HG03460 (cell line): ENCODE results near the gene CASKIN1.

ENCODE experiments used
- ATAC-seq: cut with Tn5 transposase; IDR thresholded peaks from one replicate; pipeline ENCODE4 v1.9.1; 2021; ENCODE audit not compliant: unreplicated experiment

The CASKIN1 gene

DNA sequence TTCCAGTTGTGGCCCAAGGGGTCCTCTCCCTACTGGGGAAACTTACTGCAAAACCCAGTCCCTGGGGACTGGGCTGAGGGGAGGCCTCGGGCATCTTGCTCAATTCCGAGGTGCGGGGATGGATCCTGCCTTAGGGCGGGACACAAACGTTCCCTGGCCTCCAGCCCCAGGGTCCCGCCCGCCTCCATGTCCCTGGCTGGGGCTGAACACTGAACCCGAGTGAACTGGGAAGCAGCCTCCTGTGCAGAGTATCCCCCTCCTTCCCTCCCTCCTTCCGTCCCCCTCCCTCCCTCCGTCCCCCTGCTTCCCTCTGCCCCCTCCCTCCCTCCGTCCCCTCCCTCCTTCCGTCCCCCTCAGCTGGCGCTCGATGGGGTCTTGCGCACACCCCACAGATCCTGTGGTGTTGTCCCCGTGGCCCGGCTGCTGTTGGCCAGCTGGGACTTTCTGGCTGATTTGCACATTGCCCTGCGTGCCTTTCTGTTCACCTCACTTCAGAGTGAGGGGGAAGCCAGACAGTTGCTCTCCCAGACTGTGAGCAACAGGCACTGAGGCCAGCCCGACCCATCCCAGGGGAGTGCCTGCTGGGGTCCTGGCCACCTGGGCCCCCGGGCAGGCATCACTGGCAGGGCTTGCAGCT, 35.4 kb downstream of the CASKIN1 start:
- ATAC-seq = no peak

DNA sequence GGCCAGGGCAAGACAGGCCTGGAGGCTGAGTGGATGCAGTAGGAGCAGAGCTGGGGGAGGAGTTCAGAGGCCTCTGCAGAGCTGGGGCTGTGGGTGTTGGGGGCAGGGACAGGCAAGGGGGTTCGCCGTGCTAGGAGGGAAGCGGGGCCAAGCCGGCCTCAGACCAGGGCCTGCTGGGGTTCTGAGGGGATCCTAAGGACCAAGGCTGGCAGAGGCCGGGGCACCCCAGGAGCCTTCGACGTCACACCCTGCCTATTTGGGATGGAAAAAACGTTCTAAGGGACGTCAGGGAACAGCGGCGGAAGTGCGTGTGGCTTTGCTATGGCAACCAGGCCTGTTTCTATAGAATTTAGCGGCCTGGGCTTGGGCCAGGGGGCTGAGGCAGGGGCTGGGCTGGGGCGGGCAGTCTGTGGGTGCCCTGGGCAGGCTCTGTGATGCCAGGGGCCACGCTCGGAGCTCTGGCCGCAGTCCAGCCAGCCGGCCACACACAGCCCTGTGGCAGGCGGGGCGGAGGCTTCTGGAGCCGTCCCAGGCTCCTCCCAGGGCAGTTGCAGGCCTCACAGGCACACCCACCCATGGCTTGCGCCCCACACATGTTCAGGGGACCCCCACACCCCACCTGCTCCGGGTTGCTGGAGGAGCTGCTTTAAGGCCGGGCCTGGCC, 37.1 kb downstream of the CASKIN1 start:
- no peak for ATAC-seq

DNA sequence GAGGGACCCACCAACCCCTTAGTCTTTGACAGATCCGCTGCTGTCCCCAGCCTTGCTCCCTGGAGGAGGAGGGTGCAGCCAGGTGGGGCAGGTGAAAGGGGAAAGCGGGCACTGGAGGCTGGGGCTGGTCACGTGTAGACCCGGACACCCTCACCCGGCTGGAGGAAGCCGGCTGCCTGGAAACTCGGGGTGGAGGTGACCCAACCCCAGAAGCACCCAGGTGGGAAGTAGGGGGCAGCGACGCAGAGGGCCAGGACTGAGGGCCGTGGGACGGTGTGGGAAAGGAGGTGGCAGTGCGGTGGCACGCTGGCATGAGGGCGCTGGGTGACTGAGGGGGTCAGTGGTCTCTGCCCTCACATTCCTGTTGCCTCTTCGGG, 38.2 kb downstream of the CASKIN1 start:
- no peak for ATAC-seq

DNA sequence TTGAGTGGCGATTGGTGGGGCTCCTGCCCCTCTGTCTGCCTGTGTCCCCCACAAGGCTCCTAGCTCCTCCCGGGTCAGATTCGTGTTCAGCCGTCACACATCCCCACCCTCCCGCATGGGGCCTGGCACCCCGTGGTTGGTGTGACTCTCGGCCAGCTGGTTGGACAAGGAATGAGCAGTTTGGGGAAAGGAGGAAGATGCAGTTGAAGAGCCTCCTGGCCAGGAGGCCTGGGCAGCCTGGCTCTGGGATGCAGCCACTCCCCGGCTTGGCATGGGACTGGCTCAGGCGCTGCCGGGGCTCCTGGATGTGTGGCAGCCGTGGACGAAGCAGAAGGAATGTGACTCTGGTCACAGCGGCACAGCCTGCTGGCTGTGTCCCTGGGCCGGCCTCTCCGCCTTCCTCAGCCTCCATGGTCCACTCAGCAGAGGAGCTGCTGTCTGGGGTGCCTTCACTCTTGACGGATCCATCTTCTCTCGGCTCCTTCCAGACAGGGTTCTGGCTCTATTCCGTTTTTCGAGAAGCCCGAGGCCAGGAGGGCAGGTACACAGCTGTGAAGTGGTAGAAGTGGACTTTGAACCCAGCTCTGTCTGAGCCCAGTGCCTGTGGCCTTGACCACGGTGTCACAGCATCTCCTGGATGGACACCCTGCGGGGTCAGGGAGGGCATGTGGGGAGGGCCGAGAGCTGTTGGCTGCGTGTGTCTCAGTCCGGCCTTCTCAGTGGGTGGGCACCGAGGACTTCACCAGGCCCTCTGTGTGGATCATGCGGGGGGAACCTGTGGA, 38.7 kb downstream of the CASKIN1 start:
- ATAC-seq = no peak

DNA sequence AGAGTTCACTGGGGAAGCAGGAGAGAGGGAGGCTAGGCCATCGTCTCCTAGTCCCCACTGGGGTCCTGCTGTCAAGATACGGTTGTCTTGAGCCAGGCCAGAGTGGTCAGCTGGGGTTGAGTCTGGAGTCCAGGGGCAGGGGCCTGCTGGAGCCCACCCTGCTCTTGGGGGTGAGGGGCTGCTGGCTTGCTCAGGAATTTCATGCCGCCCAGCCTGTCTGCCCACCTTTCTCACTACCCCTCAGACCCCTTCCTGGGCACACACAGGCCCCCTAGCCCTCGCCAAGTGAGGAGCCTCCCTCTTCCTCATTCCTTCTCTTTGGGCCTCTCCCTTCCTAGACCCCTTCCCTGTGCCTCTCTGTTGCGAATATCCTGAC, 39.6 kb downstream of the CASKIN1 start:
- ATAC-seq = no peak

DNA sequence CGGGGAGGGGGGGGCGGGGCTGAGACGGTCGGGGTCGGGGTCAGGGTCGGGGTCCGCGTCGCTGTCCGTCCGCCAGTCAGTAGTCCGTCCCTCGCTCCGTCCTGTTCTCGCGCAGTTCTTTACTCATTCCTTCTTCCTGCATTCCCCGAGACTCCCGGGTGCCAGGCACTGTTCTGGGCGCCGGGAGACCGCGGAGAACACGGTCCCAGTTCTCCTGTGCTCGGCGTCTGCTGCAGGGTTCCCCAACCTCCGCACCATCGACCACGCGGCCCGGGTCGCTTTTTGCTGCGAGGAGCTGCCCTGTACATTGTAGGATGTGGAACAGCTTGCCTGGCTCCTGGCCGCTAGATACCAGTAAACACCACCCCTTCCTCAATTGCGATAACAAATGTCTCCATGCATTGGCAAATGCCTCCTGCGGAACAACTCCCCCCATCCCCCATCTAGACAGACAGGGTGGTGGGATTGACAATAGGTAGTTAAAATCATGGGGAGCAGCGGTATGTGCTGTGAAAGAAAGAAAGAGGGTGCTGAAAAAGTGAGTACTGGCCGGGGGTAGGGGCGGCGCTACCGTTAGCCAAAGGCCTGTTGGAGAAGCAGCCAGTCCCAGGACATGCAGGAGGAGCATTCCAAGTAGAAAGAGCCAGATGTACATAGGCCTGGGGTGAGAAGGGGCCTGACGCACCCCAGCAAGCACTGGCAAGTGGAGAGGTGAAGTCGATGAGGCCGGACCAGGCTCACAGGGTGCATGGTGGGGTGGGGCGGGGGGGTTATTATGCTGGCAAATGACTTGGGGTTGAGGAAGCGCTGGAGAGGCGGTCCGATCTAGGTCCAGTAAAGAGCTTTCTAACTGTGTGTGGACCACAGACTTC, 40.2 kb downstream of the CASKIN1 start:
- ATAC-seq = no peak

GRCh38 chr16:2155091-2155950, 41.1 kb downstream of the CASKIN1 start, which contains the start of gene TRAF7:
TSS of gene TRAF7 (plus strand) at chr16:2155782. CDS start at chr16:2163921, 8,139 bp downstream.
- peak; percentile 88 for ATAC-seq

GRCh38 chr16:2154533-2155090, 41.8 kb downstream of the CASKIN1 start:
- ATAC-seq = no peak

DNA sequence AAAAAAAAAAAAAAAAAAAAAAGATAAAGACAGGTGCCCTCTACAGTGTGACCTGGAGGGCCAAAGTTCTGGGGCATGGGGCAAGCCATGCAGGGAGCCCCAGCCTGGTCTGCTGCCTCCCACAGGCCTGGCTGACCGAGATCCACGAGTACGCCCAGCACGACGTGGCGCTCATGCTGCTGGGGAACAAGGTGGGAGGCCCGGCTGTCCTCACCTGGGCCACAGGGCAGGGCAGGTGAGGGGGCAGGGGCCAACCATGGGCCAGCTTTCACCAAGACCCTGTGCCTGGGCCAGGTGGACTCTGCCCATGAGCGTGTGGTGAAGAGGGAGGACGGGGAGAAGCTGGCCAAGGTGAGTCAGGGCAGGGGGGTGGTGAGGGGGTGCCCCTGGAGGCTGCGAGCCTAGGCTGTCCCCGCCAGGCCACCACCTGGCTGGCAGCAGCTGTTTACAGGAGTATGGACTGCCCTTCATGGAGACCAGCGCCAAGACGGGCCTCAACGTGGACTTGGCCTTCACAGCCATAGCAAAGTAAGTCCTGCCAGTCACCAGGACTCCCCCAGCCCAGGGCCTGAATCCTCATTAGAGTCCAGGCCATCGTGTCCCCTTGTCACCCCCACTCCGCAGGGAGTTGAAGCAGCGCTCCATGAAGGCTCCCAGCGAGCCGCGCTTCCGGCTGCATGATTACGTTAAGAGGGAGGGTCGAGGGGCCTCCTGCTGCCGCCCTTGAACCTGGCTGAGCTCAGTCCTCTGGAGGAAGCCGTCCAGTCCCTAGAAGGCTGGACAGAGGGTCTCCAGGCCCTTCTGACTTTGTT, 43.5 kb downstream of the CASKIN1 start:
- ATAC-seq = no peak

DNA sequence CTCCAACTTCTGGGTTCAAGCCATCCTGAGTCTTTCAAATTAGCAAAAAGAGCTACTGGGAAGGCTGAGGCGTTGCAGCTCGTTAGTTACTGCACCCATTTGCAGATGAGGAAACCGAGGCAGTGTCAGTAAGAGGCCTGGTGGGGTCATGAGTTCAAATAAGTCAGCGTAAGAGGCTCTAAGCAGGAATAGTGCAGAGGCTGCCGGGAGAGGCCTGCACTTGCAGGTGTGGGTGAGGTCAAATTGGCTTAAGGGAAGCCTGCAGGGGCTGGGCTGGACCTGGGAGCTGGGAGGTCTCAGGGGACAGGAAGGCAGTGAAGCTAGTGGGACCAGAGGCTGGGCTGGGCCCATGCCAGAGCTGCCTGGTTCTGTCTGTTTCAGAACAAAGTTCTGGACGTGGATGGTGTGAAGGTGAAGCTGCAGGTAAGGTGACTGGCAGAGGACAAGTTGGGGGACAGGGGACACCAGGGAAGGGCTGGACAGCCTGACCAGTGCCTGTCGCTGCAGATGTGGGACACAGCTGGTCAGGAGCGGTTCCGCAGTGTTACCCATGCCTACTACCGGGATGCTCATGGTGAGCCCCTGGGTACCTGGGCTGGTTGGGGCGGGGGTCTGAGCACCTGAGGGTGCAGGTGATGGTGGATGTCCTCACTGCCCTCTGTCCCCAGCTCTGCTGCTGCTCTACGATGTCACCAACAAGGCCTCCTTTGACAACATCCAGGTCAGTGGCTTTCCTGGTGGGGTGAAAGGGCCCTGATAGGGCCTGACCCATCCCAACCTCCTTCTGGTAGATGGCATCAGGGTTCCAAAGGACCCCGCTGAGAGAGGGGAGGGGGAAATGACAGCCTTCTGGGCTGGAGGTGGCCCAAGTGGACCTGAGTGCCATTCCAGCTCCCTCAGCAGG, 45.0 kb downstream of the CASKIN1 start:
- ATAC-seq = no peak

DNA sequence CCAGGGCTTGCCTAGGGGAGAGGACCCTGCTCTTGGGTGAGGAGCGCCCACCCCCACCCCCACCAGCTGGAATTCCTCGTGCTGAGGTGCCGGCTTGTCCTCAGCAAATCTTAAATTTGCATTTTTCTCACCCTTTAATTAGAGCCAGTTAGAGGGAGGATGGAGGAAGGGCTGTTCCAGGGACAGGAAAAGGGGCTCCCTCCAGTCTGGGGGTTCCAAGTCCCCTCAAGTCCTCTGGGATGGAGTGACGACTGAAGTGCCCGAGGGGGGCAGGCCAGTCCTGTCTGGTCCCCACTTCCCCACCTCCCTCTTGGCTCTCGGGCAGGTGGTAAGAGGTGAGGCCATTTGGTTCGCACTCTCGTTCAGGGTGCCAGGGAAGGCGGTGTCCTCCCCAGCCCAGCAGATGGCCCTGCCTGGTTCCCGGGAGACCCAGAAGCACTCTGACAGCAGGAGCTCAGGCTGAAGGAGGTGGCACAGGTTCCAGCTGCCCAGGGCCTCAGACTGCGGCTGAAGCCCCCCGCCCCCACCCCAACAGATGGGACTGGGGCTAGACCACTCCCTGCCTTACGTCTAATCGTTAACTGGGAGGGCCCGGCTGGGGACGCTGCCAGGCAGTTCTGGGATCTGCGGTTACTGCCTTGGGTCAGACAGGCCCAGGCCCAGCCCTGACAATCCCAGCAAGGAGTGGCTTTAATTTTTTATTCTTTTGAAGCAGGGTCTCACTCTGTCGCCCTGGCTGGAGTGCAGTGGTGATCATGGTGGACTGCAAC, 45.8 kb downstream of the CASKIN1 start:
- no peak for ATAC-seq

GRCh38 chr16:2149630-2150417, 46.6 kb downstream of the CASKIN1 start:
- ATAC-seq = no peak

GRCh38 chr16:2148714-2149629, 47.4 kb downstream of the CASKIN1 start:
- peak; percentile 6 for ATAC-seq

GRCh38 chr16:2147981-2148671, 48.3 kb downstream of the CASKIN1 start, which contains the start of gene RAB26:
TSS of gene RAB26 (plus strand) at chr16:2148625. CDS start at chr16:2148784, 159 bp downstream.
- ATAC-seq = peak; percentile 48

DNA sequence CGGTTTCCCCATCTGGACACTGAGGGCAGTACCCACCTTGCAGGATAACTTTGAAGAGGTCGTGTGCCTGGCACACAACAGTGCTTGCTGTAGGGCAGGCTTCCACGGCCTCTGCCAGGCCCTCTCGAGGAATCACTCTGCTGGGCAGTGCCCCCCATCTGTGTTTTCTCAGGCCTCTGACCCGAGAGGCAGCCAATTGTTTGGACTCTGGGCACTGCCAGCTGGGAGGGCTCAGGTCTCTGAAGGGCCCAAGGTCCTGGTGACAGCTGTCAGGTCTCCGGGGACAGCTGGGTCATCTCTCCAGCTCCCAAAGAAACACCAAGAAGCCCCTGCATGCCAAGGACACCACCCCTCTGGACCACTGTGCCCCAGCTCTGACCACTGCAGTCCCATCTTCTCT, 49.0 kb downstream of the CASKIN1 start:
- no peak for ATAC-seq
